SK-N-SH (cell line): Measurements from ENCODE around the gene IFT74. TPM values are rescaled to one million over a fixed set of nuclear protein-coding genes. Genes with fewer than 3 reads are reported as not detected.

ENCODE experiments used
- CTCF ChIA-PET: fragments of 300-600, 350-600 bp; formaldehyde crosslinking; extraction: SDS; loops from one replicate; lab custom pipeline; 2021; lab: Yijun Ruan, JAX
- POLR2A ChIA-PET: fragments of 350-600 bp; sonication (Branson Sonifier 250); formaldehyde crosslinking; extraction: SDS; loops from one replicate; lab custom pipeline; 2020; ENCODE audit warnings: antibody characterized with exemption, inconsistent platforms; lab: Yijun Ruan, JAX
- DNase-seq: peaks from one replicate; pipeline ENCODE4 v3.0.0; 2012
- H2AFZ ChIP-seq: fragments of 200-600 bp; sonication (generic); 2 replicates; pipeline ENCODE4 v1.8.1; 2016; ENCODE audit warnings: antibody characterized with exemption, mild to moderate bottlenecking, low read depth
- H3F3A ChIP-seq: fragments of 200-600 bp; sonication (generic); replicated peaks from 2 replicates; pipeline ENCODE3; 2016; ENCODE audit warnings: antibody characterized with exemption, mild to moderate bottlenecking; ENCODE audit not compliant: insufficient read depth
- H3K27ac ChIP-seq, 2 experiments: fragments of 200-500 bp in 1 of 2; fragments of 200-600 bp in 1 of 2; sonication (Bioruptor generic) in 1 of 2; sonication (generic), shearing (Covaris generic) in 1 of 2; 2 replicates each; pipeline versions ENCODE4 v1.5.1 to v1.6.1; 2014 to 2016; ENCODE audit warnings: low read depth in 2 of 2, inconsistent platforms in 1 of 2, low read length in 1 of 2, mild to moderate bottlenecking in 1 of 2, mixed read lengths in 1 of 2
- H3K27me3 ChIP-seq: fragments of 200-600 bp; sonication (generic), shearing (Covaris generic); 2 replicates; pipeline ENCODE4 v1.6.1; 2016; ENCODE audit warnings: mixed run types; ENCODE audit not compliant: insufficient read depth
- H3K36me3 ChIP-seq, 2 experiments: fragments of 200-500 bp in 1 of 2; fragments of 200-600 bp in 1 of 2; sonication (Bioruptor generic) in 1 of 2; sonication (generic) in 1 of 2; replicated peaks in 1 of 2; 2 replicates each; pipeline versions ENCODE3 to v1.5.1; 2014 to 2016; ENCODE audit warnings: low read length in 1 of 2, mild to moderate bottlenecking in 1 of 2; ENCODE audit not compliant: insufficient read depth in 2 of 2, control insufficient read depth in 1 of 2
- H3K4me1 ChIP-seq, 2 experiments: fragments of 200-500 bp in 1 of 2; fragments of 200-600 bp in 1 of 2; sonication (Bioruptor generic) in 1 of 2; sonication (generic), shearing (Covaris generic) in 1 of 2; 2 replicates each; pipeline versions ENCODE4 v1.5.1 to v1.6.1; 2014 to 2016; ENCODE audit warnings: low read depth in 1 of 2, low read length in 1 of 2, mixed run types in 1 of 2; ENCODE audit not compliant: insufficient read depth in 2 of 2, control insufficient read depth in 1 of 2
- H3K4me2 ChIP-seq: fragments of 200-600 bp; sonication (generic), shearing (Covaris generic); 2 replicates; pipeline ENCODE4 v1.6.1; 2017; ENCODE audit warnings: mixed run types
- H3K4me3 ChIP-seq, 2 experiments: fragments of 200-500 bp in 1 of 2; fragments of 200-600 bp in 1 of 2; sonication (Bioruptor generic) in 1 of 2; sonication (generic), shearing (Covaris generic) in 1 of 2; 2 replicates each; pipeline versions ENCODE4 v1.5.1 to v1.8.1; 2014 to 2016; ENCODE audit warnings: low read depth in 2 of 2, inconsistent platforms in 1 of 2, low read length in 1 of 2, mild to moderate bottlenecking in 1 of 2, mixed read lengths in 1 of 2, moderate library complexity in 1 of 2
- H3K79me2 ChIP-seq: fragments of 200-600 bp; sonication (generic); 2 replicates; pipeline ENCODE4 v1.8.1; 2017; ENCODE audit warnings: mild to moderate bottlenecking; ENCODE audit not compliant: insufficient read depth
- H3K9ac ChIP-seq: fragments of 200-600 bp; sonication (generic); 2 replicates; pipeline ENCODE4 v1.6.1; 2017; ENCODE audit warnings: mixed run types
- H3K9me2 ChIP-seq: fragments of 200-600 bp; sonication (generic); 2 replicates; pipeline ENCODE4 v1.6.1; 2017; ENCODE audit warnings: mixed run types
- H3K9me3 ChIP-seq: fragments of 200-600 bp; sonication (generic); 2 replicates; pipeline ENCODE4 v1.6.1; 2017; ENCODE audit warnings: mixed run types, mild to moderate bottlenecking, moderate library complexity
- H4K20me1 ChIP-seq: fragments of 200-600 bp; sonication (generic); 2 replicates; pipeline ENCODE4 v1.6.1; 2017; ENCODE audit warnings: mild to moderate bottlenecking, mixed run types; ENCODE audit not compliant: insufficient read depth
- CHD2 ChIP-seq: fragments of 150-350 bp; IDR thresholded peaks from 2 replicates; pipeline ENCODE4 v1.6.1; 2018; ENCODE audit warnings: low read length; ENCODE audit not compliant: partially characterized antibody
- CTCF ChIP-seq: fragments of 200-600 bp; sonication (generic); IDR thresholded peaks from 2 replicates; pipeline ENCODE4 v1.6.1; 2017; ENCODE audit warnings: antibody characterized with exemption, mild to moderate bottlenecking, moderate library complexity
- ELF1 ChIP-seq: IDR thresholded peaks from 2 replicates; pipeline ENCODE4 v1.4.0; 2012
- EZH2phosphoT487 ChIP-seq: fragments of 200-600 bp; sonication (generic); IDR thresholded peaks from 2 replicates; pipeline ENCODE4 v1.6.1; 2017; ENCODE audit warnings: low read depth, mixed run types, mild to moderate bottlenecking, antibody characterized with exemption, moderate library complexity, borderline replicate concordance
- FOXJ3 ChIP-seq: sonication (generic); formaldehyde crosslinking; IDR thresholded peaks from 2 replicates; pipeline ENCODE4 v1.5.1; 2020; ENCODE audit warnings: mild to moderate bottlenecking, missing genetic modification reagents
- FOXM1 ChIP-seq: IDR thresholded peaks from 2 replicates; pipeline ENCODE4 v1.4.0; 2012; ENCODE audit warnings: low read depth, mild to moderate bottlenecking
- GABPA ChIP-seq: IDR thresholded peaks from 2 replicates; pipeline ENCODE4 v1.4.0; 2012; ENCODE audit warnings: low read depth, mild to moderate bottlenecking
- GATA2 ChIP-seq: sonication (generic); formaldehyde crosslinking; IDR thresholded peaks from 2 replicates; pipeline ENCODE4 v1.5.0; 2020; ENCODE audit warnings: mild to moderate bottlenecking, missing genetic modification reagents
- IRF3 ChIP-seq: fragments of 150-350 bp; IDR thresholded peaks from 2 replicates; pipeline ENCODE4 v1.6.1; 2016; ENCODE audit warnings: mild to moderate bottlenecking, low read depth, low read length
- JUND ChIP-seq: IDR thresholded peaks from 2 replicates; pipeline ENCODE4 v1.4.0; 2012
- MAX ChIP-seq: IDR thresholded peaks from 2 replicates; pipeline ENCODE4 v1.4.0; 2012; ENCODE audit warnings: low read depth
- MXI1 ChIP-seq: IDR thresholded peaks from 2 replicates; pipeline ENCODE4 v1.6.1; 2012; ENCODE audit warnings: mild to moderate bottlenecking, low read depth, low read length, improper control_type of control experiment
- NFIC ChIP-seq: IDR thresholded peaks from 2 replicates; pipeline ENCODE4 v1.4.0; 2012; ENCODE audit warnings: borderline replicate concordance
- POLR2AphosphoS5 ChIP-seq: IDR thresholded peaks from 2 replicates; pipeline ENCODE4 v1.6.1; 2012; ENCODE audit warnings: low read depth, low read length
- RAD21 ChIP-seq: IDR thresholded peaks from 2 replicates; pipeline ENCODE4 v1.6.1; 2012; ENCODE audit warnings: mild to moderate bottlenecking, low read length
- RFX5 ChIP-seq: IDR thresholded peaks from 2 replicates; pipeline ENCODE4 v1.6.1; 2012; ENCODE audit warnings: mild to moderate bottlenecking, improper control_type of control experiment, low read length
- RXRA ChIP-seq: IDR thresholded peaks from 2 replicates; pipeline ENCODE4 v1.4.0; 2012; ENCODE audit warnings: low read depth, mild to moderate bottlenecking, borderline replicate concordance
- SIN3A ChIP-seq: IDR thresholded peaks from 2 replicates; pipeline ENCODE4 v1.6.1; 2012; ENCODE audit warnings: low read depth, mild to moderate bottlenecking, low read length, moderate library complexity, borderline replicate concordance
- SMC3 ChIP-seq: IDR thresholded peaks from 2 replicates; pipeline ENCODE4 v1.6.1; 2012; ENCODE audit warnings: low read depth, low read length, improper control_type of control experiment
- TCF12 ChIP-seq: IDR thresholded peaks from 2 replicates; pipeline ENCODE4 v1.4.0; 2012
- TEAD4 ChIP-seq: IDR thresholded peaks from 2 replicates; pipeline ENCODE4 v1.4.0; 2012; ENCODE audit warnings: mild to moderate bottlenecking, borderline replicate concordance; ENCODE audit not compliant: insufficient read depth
- USF2 ChIP-seq: fragments of 150-350 bp; IDR thresholded peaks from 2 replicates; pipeline ENCODE4 v1.6.1; 2017; ENCODE audit warnings: antibody characterized with exemption, low read length, low read depth, borderline replicate concordance
- YY1 ChIP-seq: IDR thresholded peaks from 2 replicates; pipeline ENCODE4 v1.4.0; 2012; ENCODE audit warnings: low read depth, mild to moderate bottlenecking
- ZBTB33 ChIP-seq: IDR thresholded peaks from 2 replicates; pipeline ENCODE4 v1.4.0; 2012; ENCODE audit warnings: low read depth, borderline replicate concordance
- WGBS: methylation state at CpG from one replicate; pipeline ENCODE4 v1.1.6; 2017; ENCODE audit warnings: low lambda C conversion rate; 5-methylcytosine and 5-hydroxymethylcytosine counted together
- polyA plus RNA-seq, 3 experiments: library from polyadenylated mRNA; depleted of rRNA; stranded (reverse); fragments of >200 nt; gene quantifications; 2 replicates each; pipeline ENCODE4 v1.2.3, GENCODE V29; 2012

Gene IFT74
- polyA plus RNA-seq, 1 of the 3 experiments (the other 2 are of a cell fraction), result 6.3 TPM

GRCh38 chr9:26983340-26983739 lies 27.1 kb downstream of the IFT74 start:
- TF ChIP-seq TCF12 (no peak), YY1 (no peak), RFX5 (no peak), RAD21 (no peak), FOXM1 (no peak), GATA2 (CRISPR knock-in tag) (no peak), NFIC (no peak), TEAD4 (no peak), CHD2 (no peak)
- TF ChIP-seq, all 33 proteins: peak for 0
- WGBS, result 38% methylated on average over 1 of the region's 1 CpG
- H3K4me2 ChIP-seq, result no peak overlapping the region
- ChIA-PET CTCF (interaction anchor here (1.1 kb wide), 1 partner anchor 294 kb away, joined by 3 read pairs; no protein-coding TSS in a partner anchor), POLR2A (no interaction called here)
- no peak overlapping the region for H3K4me3 ChIP-seq
- H3K36me3 ChIP-seq, result peaks cover 8 to 15% of the 10 kb centered on the region in 2 experiments
- no peak overlapping the region for H3K9ac ChIP-seq
- no peaks in the 10 kb centered on the region for H4K20me1 ChIP-seq
- no peak for DNase-seq
- H3K79me2 ChIP-seq, result no peaks in the 10 kb centered on the region
- H3K4me1 ChIP-seq, result no peaks in the 10 kb centered on the region
- H3K27me3 ChIP-seq, result no peaks in the 10 kb centered on the region
- no peaks in the 10 kb centered on the region for H3K9me3 ChIP-seq
- H3F3A ChIP-seq, result no peaks in the 10 kb centered on the region
- H3K9me2 ChIP-seq, result no peaks in the 10 kb centered on the region
- no peak overlapping the region for H2AFZ ChIP-seq
- no peak overlapping the region for H3K27ac ChIP-seq

GRCh38 chr9:26995810-26996209 lies 39.6 kb downstream of the IFT74 start:
- Histone ChIP-seq H3K9ac (no peak overlapping the region), H3K27ac (no peak overlapping the region), H3F3A (no peaks in the 10 kb centered on the region), H3K4me2 (no peak overlapping the region), H4K20me1 (no peaks in the 10 kb centered on the region), H3K4me1 (no peaks in the 10 kb centered on the region; a peak in 1 of 4 replicates), H2AFZ (no peak overlapping the region), H3K36me3 (peaks cover 13 to 15% of the 10 kb centered on the region in 2 experiments), H3K4me3 (no peak overlapping the region), H3K27me3 (no peaks in the 10 kb centered on the region), H3K9me3 (no peaks in the 10 kb centered on the region)
- CTCF ChIA-PET, result no interaction called here
- DNase-seq, result no peak
- TF ChIP-seq MXI1 (no peak), POLR2AphosphoS5 (no peak), NFIC (no peak), EZH2phosphoT487 (no peak), SIN3A (no peak), IRF3 (no peak), CTCF (no peak), USF2 (no peak), SMC3 (no peak), FOXJ3 (CRISPR knock-in tag) (no peak), GABPA (no peak), RXRA (no peak), ELF1 (no peak), JUND (no peak), ZBTB33 (no peak), MAX (no peak), TEAD4 (no peak), FOXM1 (no peak)
- TF ChIP-seq, all 33 proteins: peak for 0
- POLR2A ChIA-PET, result no interaction called here
- Histone ChIP-seq H3K9me2 (no peaks in the 10 kb centered on the region), H3K79me2 (no peaks in the 10 kb centered on the region)
- WGBS, result 85% methylated on average over 2 of the region's 2 CpGs
